HG02623 (cell line): ENCODE results near the gene IL17RD.

ENCODE experiments used
- ATAC-seq: cut with Tn5 transposase; IDR thresholded peaks from one replicate; pipeline ENCODE4 v1.9.1; 2021; ENCODE audit warnings: moderate library complexity; ENCODE audit not compliant: unreplicated experiment

IL17RD gene

DNA sequence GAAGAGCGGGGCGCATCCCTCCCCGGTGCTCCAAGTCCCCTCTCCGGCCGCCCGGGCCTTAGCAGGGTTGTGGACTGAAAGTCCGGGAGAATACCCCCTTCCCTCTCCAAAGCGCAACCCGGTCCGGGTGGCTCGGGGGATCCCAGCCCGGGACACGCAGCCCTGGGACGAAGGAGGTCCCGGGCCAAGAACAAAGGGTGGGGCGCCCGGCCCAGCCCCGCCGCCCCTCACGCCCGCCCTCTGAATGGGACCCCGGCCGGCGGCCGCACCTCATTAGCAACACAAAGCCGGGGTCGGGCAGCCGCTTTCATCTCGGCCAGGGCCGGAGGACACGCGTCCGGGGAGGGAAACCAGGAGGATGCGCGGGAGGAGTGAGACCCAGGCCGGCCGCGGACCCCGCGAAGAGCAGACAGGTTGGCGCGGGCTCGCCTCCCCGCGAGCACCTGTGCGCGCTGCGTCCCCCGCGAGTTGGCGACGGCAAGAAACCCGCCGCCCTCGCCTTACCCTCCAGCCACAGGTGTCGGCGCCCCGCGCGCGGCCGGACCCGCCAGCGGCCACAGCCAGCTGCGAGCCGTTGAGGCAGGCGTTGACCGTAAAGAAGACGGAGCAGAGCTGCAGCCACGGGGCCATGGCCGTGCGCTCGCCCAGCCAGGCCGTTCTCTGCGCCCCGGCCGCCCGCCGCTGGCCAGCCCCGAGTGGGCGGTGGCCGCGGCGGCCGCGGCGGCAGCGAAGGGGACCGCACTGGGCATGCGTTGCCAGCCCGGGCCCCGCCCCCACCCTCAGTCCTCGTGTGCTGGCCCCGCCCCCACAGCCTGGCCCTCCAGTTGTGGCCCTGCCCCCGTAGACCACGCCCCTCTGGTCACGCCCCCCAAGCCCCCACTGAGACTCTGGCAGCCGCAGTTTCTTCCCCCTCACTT, at the start of gene IL17RD:
IL17RD (minus strand) TSS at position 697 of the 917 bp plus-strand sequence; CDS start at position 630, 67 bp downstream.
- ATAC-seq, result peak; percentile 46

DNA sequence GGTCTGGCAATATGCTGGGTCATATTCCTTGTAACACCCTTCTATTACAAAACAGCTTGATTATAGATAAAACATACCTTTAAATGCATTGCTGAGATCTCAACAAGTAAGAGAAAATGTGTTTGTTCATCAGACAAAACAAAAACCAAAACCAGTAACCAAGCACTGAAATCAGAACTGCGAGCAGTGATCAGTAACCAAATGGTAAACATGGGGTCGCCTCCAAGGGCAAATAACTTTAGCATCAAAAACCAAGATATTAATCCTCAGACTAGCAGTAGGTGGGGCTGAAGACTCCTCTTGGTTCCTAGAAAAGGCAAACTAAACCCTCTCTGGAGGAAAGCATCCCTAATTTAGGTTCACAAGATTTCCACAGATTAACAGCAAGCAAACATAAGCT, 41.3 kb upstream of the IL17RD start:
- ATAC-seq, result no peak

DNA sequence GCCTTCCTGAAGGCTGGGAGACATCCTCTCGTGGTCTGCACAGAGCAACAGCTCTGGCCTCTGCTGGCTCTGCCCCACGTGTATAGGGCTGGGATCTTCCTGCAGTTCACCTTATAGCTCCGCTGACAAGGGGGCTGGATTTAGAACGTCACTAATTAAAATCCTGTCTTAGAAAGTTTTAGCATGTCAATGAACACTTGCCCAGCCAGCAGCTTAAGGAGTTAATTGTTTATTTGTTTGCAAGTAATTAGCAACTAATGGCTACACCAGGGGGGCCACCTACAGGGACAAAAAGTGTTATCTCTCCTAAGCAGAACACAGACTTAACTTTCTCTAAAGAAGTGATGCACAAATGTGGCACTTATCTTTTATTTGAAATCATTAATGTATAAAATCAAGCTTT, 34.7 kb upstream of the IL17RD start, which contains the start of gene HESX1:
HESX1 (minus strand) TSS at position 84 of the 403 bp plus-strand sequence; CDS start at position 24, 60 bp downstream.
- ATAC-seq, result no peak

DNA sequence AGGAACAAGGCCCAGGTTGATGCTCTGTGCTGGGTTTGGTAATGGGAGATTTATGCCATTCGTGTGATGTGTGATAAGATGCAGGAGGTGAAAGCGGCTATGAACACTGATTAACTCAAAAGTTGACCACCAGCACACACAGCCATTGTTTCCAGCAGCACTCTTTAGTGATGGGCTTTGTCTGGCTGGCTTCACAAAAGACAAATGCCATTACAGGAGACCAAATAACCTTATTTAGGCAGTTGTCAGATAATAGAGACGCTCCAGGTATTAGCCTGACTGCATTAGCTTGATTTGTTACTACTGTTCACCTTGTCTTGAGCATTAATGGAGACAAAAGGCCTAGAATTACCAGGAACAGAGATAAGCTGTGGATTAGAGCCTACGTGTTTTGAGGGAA, 29.5 kb upstream of the IL17RD start:
- no peak for ATAC-seq

DNA sequence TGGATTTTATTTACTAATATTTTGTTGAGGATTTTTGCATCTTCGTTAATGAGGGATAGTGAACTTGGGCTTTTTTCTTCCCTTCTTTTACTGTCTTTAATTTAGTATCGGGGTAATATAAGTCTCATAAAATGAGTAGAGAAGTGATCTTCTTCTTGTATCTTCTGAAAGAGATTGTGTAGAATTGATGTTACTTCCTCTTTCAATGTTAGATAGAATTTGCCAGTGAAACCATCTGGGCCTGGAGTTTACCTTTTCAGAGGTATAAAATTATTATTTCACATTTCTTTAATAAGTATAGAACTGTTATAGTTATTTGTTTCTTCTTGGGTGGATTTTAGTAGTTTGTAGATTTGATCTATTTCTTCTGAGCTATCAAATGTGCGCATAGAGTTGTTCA, 26.9 kb upstream of the IL17RD start:
- no peak for ATAC-seq

DNA sequence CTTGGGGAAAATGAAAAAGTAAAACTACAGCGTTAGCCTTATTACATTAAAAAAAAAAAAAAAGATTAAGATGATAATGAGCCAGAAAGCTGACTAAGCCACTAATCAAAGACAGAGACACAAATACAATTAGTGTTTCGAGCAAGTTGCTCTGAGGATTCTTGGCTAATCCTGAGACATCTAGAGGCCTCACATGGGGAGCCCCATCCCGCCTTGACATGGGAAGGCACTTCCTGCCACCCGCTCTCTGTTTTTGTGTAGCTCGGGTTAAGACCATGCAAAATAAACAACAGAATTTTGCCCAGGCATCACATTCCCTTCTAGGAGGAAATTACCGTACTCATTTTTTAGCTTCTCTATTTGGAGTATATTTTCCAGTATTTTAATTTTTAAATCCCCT, 19.4 kb upstream of the IL17RD start:
- ATAC-seq, result no peak

DNA sequence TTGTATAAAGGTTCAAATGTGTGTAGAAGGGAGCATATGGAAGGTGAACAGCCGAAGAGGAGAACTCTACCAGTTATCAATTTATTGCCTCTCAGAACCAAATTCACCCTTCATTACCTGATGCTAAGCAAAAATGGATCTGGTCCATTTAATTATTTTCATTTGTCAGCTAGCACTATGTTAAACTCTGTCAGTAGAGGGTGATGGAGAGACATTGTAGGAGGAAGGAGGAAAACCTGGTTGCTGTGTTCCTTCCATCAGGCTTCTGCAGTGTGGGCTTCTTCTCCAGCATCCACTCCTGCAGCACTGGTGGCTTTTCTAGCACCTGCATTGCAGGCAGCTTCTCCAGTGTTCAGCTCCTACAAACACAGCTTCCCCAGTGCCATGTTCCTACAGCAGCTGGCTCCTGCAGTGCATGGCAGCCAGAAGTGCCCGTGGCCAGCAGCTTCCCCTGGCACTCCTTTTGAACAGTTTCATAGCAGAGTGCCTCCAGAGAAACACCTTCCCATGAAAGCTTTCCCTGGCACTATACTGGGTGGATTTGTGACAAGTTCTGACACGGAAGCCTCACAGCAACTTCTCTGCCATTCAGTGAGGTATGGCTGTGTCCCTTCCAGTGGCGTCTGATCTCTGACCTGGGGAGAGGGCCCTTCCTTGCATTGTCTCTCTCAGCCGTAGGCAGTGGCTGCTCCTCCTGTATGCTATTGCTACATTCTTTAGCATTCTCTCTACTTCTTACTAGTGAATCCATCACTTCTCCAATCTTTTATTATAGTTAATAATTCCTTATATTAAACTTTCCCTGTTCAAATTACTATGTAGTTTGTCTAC, 14.6 kb upstream of the IL17RD start:
- ATAC-seq, result no peak

DNA sequence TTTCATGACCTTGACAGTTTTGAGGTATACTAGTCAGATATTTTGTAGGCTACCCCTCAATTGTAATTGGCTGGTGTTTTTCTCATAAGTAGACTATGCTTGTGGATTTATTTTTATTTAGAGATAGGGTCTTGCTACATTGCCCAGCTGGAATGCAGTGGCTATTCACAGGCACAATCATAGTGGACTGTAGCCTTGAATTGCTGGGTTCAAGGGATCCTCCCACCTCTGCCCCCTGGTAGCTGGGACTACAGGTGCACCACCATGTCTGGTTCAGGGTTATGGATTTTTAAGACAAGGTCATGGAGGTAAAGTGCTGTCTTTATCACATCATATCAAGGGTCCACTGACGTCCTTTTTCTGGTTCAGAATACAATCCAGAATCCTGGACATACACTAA, 10.9 kb upstream of the IL17RD start:
- no peak for ATAC-seq

DNA sequence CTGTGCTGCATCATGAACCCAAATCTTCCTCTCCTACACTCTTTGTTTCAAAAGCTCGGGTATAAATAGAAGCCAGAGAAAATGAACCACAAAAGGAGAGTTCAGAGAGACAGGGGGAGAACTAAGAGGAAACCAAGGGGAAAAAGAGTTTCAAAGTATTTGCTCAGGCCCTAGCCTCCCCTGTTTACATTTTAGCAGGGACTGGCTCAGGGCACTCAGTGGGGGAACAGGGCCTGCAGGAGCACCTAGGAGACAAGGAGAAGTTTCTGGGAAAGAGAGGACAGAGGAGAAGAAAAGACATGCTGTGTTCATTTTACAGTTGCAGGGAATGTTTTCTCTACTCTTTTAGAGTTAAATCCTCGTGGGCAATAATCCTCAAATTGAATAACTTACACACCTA, 8.5 kb upstream of the IL17RD start:
- ATAC-seq, result no peak

DNA sequence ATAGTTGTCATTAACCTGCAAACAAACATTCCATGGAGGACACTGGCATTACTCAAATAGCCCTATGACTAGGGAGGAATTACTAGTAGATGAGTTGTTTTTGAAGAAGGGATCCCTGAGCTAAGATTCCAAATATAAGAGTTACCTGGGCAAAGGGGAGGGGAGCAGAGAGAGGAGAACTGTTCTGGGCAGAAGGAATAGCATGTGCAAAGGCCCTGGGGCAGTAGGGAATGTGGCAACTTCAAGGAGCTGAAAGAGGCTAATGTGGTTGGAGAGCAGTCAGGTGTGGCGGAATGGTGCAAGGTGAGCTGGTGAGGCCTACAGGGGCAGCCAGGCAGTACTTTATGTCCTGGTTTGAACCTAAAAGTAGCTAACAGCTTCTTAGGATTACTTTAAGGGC, 5.8 kb upstream of the IL17RD start:
- no peak for ATAC-seq

DNA sequence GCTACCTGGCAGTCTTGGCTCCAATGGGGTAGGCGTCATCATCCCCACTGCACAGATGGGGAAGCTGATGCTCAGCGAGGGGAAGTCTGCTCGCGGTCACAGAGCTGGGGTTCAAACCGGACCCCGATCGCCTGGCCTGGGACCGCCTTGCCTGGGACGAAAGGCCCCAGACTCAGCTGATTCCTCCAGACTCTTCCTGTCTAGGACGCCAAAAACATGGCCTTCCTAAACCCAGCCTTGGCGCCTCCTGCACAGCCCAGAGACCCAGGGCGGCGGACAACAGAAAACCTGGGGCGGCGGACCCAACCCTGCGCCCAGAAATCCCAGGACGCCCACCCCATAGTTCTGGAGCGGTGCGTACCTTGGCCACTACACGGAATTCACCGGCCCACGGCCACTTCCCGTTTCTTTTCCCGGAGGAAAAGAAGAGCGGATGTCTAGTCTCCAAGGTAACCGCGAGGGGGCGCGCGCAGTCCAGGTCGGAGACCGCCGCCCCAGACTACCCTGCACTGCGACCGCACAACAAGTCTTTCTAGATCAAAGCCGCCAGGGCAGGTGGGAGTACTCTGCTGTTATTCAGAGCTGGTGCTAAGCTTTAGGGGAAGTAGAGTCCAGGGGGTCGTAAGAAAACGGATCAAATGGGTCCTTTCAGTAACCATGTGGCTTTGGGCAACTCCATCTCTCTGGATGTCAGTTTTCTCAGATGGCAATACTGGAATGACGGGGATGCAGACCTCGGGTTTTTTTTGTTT, 4.9 kb upstream of the IL17RD start:
- no peak for ATAC-seq

DNA sequence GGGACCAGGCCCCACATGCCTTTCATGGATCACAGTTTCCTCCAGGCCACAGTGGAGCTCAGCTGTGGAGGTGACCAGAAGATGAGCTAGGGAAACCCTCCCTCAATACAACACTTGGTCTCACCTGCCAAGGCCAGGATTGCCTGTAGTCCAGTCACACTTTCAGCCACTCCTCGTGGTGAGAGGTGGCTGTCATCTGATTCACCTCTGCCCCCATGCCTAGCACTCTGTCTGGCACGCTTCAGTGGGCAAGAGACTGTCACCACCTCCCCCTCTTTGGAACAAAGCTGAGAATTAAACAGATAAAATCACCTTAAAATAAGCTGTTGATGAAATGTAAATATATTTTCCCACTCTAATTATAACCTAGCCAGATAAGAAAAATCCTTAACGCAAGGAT, 4.0 kb upstream of the IL17RD start:
- no peak for ATAC-seq

DNA sequence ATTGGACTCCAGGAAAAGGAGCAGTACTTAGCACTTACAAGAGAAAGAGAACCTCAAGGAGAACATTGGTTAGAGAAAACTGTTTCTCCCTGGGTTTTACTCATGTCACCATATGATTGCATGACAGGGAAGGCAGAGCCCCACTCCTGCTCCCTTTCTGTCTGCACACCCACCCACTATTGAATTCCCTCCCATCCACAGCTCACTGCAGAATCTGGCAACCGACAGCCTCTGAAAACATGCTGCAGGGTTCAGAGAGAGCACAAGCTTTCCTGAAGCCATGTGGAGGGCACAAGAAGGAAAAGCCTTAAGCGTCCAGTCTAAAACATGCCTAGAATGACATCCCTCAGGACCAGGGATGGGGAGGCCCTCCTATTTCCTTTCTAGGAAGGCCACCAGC, 3.0 kb upstream of the IL17RD start:
- ATAC-seq, result no peak

DNA sequence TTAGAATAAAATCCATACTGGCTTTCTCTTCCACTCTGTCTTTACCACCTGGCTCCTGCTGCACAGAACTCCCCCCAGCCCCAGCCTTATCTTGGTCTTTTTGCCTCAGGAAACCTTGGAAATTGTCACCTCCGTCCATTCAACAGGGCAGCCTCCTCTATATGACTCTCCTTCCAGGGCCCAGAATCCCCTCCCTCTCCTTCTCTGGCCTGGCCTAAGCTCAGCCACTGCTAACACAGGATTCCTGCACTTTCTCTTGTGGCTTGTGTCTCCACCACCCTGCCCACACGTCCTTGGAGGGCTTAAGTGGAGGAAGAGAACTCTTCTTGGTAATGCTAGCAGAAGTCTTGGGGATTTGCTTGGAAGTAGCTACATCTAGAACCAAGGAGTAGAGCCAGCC, 1.5 kb upstream of the IL17RD start:
- no peak for ATAC-seq

DNA sequence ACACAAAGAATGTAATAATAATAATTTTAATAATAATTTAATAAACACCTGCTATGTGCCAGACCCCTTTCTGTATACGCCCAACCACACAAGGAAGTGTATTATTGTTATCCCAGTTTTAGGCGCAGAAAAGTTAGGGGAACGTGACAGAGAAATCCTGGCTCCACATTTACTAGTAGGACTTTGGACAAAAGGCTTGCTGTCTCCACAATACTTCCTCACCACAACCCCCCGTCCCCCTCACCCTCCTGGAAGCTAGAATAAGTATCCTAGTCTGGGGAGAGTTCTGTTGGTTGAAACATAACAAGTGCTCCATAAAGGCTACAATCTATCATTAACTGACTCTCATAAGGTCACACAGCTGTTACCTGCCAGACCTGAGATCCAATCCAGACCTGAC, 488 bp upstream of the IL17RD start:
- no peak for ATAC-seq

DNA sequence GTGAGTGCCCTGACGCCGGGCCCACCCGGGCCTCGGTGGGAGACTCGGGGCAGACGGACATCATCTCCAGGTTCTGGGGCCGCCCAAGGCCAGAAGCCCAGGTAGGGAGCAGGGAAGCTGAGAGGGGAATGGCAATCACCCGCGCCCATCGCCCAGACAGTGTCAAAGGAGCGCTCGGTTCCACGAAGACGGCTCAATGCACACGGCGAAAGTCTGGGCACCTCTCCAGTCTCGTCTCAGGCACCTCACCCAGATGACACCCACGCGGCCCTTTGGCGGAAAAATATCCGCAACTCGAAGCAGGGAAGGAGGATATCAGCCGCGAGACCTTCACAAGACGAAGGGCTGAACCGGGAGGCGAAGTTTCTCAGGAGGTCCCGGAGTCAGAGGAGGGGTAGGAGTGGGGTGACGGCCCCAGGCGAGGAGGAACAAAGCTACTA, 916 bp downstream of the IL17RD start:
- ATAC-seq, result no peak

DNA sequence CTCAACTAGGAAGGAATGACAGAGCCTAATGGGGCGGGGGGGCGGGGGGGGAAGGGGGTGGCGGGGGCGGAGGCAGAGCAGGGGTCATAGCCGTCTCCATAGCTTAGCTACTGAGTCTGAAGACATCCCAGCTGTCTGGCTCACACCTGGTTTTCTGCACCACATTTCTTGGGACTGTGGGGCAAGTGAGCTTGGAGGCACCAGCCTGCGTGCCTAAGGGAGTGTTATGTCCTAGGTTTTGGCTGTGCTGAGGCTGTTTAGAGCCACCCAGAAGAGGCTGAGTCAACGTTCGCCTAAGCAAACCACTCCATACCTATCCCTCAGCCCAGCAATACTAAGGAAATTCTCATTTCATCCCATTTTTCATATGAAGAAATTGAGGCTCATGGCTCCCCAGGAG, 1.4 kb downstream of the IL17RD start:
- no peak for ATAC-seq

DNA sequence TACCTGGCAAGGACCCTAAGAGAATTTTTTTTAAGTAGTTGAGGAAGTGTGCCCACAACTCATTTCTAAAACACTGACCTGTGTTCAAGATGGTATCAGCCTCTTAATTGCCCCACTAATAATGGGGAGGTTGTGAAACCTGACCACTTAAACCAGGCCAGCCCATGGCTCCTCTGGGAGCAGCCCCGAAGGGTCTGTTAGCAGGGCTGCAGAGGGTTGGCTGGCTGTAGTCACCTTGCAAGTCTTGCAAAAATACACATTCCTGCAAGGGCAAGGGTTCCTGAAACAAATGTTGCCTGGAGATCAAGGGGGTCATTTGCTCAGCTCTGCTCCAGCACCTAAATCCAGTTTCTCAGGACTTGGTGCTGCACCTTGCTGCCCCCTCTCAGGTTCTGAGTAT, 3.2 kb downstream of the IL17RD start:
- ATAC-seq, result no peak

DNA sequence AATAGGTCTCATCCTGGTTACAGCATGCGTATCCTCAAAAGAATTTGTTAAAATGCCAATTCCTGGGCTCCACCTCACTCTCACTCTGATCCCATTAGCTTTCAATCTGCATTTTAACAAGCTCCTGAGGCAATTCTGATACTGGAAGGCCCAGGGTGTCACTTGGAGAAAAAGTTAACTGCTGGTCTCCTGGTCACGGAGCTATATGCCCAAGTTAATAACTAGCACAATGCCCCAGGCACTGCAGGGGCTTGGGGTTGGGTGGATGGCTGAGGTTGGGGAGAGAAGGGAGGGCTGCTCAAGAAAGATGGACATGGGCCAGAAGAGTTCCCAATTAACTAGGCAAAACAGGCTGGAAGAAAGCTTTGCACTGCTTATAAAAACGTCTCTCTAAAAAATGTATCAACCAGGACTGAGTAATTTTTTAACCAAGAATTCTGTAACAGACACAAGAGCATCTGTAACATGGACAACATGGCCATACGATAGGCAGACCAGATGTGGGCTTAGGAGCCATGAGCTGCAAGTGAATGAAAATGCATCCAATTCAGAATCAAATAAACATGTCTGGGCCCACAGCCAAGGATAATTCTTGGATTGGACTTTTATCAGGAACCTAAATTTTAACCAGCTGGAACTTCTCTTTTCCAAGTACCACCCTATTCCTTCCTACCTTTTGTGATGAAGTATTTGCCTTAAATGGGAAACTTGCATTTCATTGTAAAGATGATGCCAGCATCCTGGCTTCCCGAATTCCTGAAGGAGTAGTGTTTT, 4.2 kb downstream of the IL17RD start:
- no peak for ATAC-seq

DNA sequence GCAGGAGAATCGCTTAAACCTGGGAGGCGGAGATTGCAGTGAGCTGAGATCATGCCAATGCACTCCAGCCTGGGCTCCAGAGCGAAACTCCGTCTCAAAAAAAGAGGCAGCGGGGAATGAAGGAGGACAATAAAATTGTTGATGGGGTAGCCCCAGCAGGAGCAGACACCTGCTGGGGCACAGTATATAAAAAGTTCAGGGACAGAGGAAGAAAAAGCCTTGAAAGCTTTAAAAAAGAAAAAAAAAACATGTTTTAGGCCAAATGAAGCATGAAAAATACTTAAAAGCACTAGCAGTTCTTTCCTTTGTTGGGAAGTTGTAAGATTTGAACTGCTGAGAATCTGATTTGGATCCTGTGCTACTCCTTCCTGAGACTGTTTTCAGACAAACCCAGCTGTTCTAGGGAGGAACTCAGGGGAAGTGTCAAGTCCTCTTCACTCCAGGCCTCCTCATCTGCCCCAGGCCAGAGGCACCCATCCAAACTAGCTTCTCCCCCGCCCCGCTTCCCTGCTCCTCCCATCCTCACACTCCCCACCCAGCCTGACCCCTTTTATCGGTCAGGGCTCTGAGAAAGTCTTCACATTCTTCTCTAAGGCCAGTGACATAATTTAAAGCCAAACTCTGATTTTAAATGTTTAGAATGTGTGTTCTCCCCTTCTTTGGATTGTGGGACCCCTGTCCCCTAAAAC, 4.9 kb downstream of the IL17RD start:
- no peak for ATAC-seq
